ENCODE measurements around the gene RPS29. TPM values are rescaled to one million over a fixed set of nuclear protein-coding genes. Genes with fewer than 3 reads are reported as not detected.

Gene RPS29
- total RNA-seq, 4 donors from 2014 or later = 2,027 to 8,808 (median 4,209) TPM

DNA sequence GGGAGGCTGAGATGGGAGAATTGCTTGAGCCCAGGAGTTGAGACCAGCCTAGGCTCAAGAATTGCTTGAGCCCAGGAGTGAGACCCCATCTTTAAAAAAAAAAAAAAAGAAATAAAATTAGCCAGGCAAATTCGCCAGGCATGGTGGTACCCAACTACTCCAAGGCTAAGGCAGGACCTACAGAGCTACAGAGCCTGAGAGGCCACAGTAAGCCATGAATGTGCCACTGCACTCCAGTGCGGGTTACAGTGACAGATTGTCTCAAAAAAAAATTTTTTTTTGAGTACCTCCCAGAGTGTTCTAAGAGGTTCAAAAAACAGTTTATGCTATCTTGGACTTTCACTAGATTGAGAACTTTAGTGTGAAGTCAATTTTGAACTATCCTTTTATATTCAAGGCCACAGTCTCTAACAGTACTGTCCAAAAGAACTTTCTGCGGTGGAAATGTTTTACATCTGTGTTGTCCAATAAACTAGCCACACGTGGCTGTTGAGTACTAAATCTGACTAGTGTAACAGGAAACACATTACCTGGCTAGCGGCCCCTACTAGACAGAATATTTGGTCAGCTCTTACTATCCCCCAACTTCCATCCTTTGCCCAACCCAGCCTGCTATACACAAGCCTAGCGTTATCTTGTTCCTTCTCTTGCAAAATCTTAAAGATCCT lies 31.8 kb upstream of the RPS29 start:
- Histone ChIP-seq H3K27ac (no peak overlapping the region), H3K9me3 (no peaks in the 10 kb centered on the region), H3K4me3 (no peak overlapping the region), H3K27me3 (no peaks in the 10 kb centered on the region), H3K4me1 (peaks cover 5 to 43% (median 20%) of the 10 kb centered on the region in 3 donors), H3K36me3 (peaks cover 0 to 45% of the 10 kb centered on the region in 2 donors)
- 83 to 93% methylated on average over 5 to 6 of the region's 6 CpGs for WGBS, 2 donors (ENCODE audit: low coverage in 1 of 2)
- no peak for TF ChIP-seq POLR2AphosphoS5 (IDR thresholded peaks at IDR 0.05)
- ATAC-seq = no peak

GRCh38 chr14:49615776-49616175 lies 29.6 kb upstream of the RPS29 start:
- Histone ChIP-seq H3K9me3 (no peaks in the 10 kb centered on the region), H3K27me3 (no peaks in the 10 kb centered on the region), H3K4me3 (no peak overlapping the region), H3K36me3 (peaks cover 0 to 45% of the 10 kb centered on the region in 2 donors), H3K4me1 (peaks cover 0 to 24% (median 6%) of the 10 kb centered on the region in 3 donors), H3K27ac (no peak overlapping the region)
- 90 to 98% methylated on average over 5 to 6 of the region's 6 CpGs for WGBS, 2 donors (ENCODE audit: low coverage in 1 of 2)
- no peak for ATAC-seq
- TF ChIP-seq, protein P1, sequence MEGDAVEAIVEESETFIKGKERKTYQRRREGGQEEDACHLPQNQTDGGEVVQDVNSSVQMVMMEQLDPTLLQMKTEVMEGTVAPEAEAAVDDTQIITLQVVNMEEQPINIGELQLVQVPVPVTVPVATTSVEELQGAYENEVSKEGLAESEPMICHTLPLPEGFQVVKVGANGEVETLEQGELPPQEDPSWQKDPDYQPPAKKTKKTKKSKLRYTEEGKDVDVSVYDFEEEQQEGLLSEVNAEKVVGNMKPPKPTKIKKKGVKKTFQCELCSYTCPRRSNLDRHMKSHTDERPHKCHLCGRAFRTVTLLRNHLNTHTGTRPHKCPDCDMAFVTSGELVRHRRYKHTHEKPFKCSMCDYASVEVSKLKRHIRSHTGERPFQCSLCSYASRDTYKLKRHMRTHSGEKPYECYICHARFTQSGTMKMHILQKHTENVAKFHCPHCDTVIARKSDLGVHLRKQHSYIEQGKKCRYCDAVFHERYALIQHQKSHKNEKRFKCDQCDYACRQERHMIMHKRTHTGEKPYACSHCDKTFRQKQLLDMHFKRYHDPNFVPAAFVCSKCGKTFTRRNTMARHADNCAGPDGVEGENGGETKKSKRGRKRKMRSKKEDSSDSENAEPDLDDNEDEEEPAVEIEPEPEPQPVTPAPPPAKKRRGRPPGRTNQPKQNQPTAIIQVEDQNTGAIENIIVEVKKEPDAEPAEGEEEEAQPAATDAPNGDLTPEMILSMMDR (IDR thresholded peaks at IDR 0.05) = no peak
- TF ChIP-seq POLR2AphosphoS5 (IDR thresholded peaks at IDR 0.05) (no peak), EP300 (IDR thresholded peaks at IDR 0.05) (no peak), POLR2A (IDR thresholded peaks at IDR 0.05) (no peak)

DNA sequence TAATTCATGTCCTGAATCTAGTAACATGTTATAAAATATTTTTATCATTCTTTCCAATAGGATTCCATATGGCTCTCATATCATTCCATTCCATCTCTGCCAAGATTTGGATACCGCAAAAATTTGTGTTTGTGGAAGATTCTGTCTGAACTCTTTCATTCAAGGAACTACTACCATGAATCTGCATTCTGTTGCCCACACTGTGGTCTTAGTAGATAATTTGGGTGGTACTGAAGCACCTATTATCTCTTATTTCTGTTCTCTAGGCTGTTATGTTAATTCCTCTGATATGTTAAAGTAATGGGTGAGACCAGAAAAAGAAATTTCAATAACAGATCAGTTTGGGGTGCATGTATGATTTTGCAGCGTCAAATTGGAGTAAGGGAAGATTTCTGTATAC lies 28.0 kb upstream of the RPS29 start:
- H3K4me3 ChIP-seq = no peak overlapping the region
- no peaks in the 10 kb centered on the region for H3K9me3 ChIP-seq
- no peak overlapping the region for H3K27ac ChIP-seq
- WGBS, 2 donors (ENCODE audit: low coverage in 1 of 2) = 88 to 94% methylated on average over 2 of the region's 2 CpGs
- H3K27me3 ChIP-seq = no peaks in the 10 kb centered on the region
- peaks cover 0 to 45% of the 10 kb centered on the region in 2 donors for H3K36me3 ChIP-seq
- peaks cover 0 to 17% (median 3%) of the 10 kb centered on the region in 3 donors for H3K4me1 ChIP-seq
- ATAC-seq = no peak
- TF ChIP-seq, protein P1 (IDR thresholded peaks at IDR 0.05) = no peak
- TF ChIP-seq POLR2AphosphoS5 (IDR thresholded peaks at IDR 0.05) = no peak
- no peak for TF ChIP-seq EP300 (IDR thresholded peaks at IDR 0.05)
- TF ChIP-seq POLR2A (IDR thresholded peaks at IDR 0.05) = no peak

- TF ChIP-seq POLR2AphosphoS5 (IDR thresholded peaks at IDR 0.05) = no peak
- TF ChIP-seq POLR2A (IDR thresholded peaks at IDR 0.05) = no peak
- TF ChIP-seq EP300 (IDR thresholded peaks at IDR 0.05) = no peak
- TF ChIP-seq, protein P1 (IDR thresholded peaks at IDR 0.05) = no peak
- WGBS, 2 donors (ENCODE audit: low coverage in 1 of 2) = 80 to 91% methylated on average over 7 to 8 of the region's 8 CpGs
- Histone ChIP-seq H3K36me3 (peaks cover 0 to 34% of the 10 kb centered on the region in 2 donors), H3K27me3 (no peaks in the 10 kb centered on the region), H3K4me3 (no peak overlapping the region), H3K27ac (no peak overlapping the region), H3K4me1 (peaks cover 0 to 2% (median 0%) of the 10 kb centered on the region in 3 donors), H3K9me3 (no peaks in the 10 kb centered on the region)
- no peak for ATAC-seq
Observed at GRCh38 chr14:49612671-49613070, 26.5 kb upstream of the RPS29 start.

DNA sequence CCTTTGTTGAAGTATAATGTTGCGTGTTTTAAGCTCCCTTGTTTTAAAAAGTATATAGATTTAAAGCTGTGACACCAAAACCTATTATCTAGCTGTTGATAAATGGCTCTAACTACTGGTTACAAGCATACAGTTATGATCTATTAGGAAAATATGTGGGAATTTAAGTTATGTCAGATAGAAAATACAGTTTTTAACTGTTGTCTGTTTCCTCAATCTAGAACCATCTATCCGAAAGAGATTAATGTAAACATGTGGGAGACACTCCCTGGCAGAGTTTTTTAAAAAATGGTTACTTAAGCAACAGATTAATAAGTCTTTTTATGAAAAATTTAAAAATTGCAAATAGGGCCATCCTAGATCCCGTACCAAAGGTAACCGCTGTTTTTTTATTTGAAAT lies 26.1 kb upstream of the RPS29 start:
- H3K9me3 ChIP-seq = no peaks in the 10 kb centered on the region
- ATAC-seq = no peak
- no peaks in the 10 kb centered on the region for H3K27me3 ChIP-seq
- no peak overlapping the region for H3K4me3 ChIP-seq
- TF ChIP-seq POLR2A (IDR thresholded peaks at IDR 0.05) (no peak), POLR2AphosphoS5 (IDR thresholded peaks at IDR 0.05) (no peak), EP300 (IDR thresholded peaks at IDR 0.05) (no peak)
- TF ChIP-seq, protein P1 (IDR thresholded peaks at IDR 0.05) = no peak
- 86 to 91% methylated on average over 4 of the region's 4 CpGs for WGBS, 2 donors (ENCODE audit: low coverage in 1 of 2)
- no peak overlapping the region for H3K27ac ChIP-seq
- no peaks in the 10 kb centered on the region for H3K4me1 ChIP-seq
- H3K36me3 ChIP-seq = peaks cover 0 to 34% of the 10 kb centered on the region in 2 donors
